Neural crest cell (in vitro differentiated cells): Measurements from ENCODE around the gene C11orf58. TPM values are rescaled to one million over a fixed set of nuclear protein-coding genes. Genes with fewer than 3 reads are reported as not detected.

ENCODE experiments used
- DNase-seq: peaks from one replicate; pipeline ENCODE4 v3.0.0; 2021; ENCODE audit warnings: low read depth, mixed read lengths, low spot score
- H3K27ac Mint-ChIP-seq: one replicate; pipeline ENCODE4 v1.8.0; 2021; ENCODE audit warnings: mild to moderate bottlenecking, mixed read lengths; ENCODE audit not compliant: unreplicated experiment
- H3K27me3 Mint-ChIP-seq: 2 replicates; pipeline ENCODE4 v1.8.0; 2021; ENCODE audit warnings: low read depth, mild to moderate bottlenecking, mixed read lengths
- H3K36me3 Mint-ChIP-seq: 2 replicates; pipeline ENCODE4 v1.8.0; 2021; ENCODE audit warnings: low read depth, mild to moderate bottlenecking, mixed read lengths
- H3K4me1 Mint-ChIP-seq: 2 replicates; pipeline ENCODE4 v1.8.0; 2021; ENCODE audit warnings: mixed read lengths
- H3K4me3 Mint-ChIP-seq: one replicate; pipeline ENCODE4 v1.8.0; 2021; ENCODE audit warnings: mild to moderate bottlenecking, mixed read lengths
- H3K9me3 Mint-ChIP-seq: 2 replicates; pipeline ENCODE4 v1.8.0; 2021; ENCODE audit warnings: mixed read lengths
- total RNA-seq: library from RNA; stranded (reverse); gene quantifications from 2 replicates; pipeline ENCODE4 v1.2.1, GENCODE V29; 2021
- TF ChIP-seq, protein P1 (sequence below): fragments of 200-600 bp; sonication (generic); conservative IDR thresholded peaks from 2 replicates; pipeline ENCODE4 v1.5.0; 2021; ENCODE audit warnings: antibody characterized with exemption, mild to moderate bottlenecking

The C11orf58 gene
- total RNA-seq, 1 donor from 2014 or later, result 203 TPM

GRCh38 chr11:16758382-16759024, 20.1 kb downstream of the C11orf58 start:
- H3K27ac Mint-ChIP-seq, result no peak overlapping the region
- no peak overlapping the region for H3K4me3 Mint-ChIP-seq
- TF ChIP-seq, protein P1, sequence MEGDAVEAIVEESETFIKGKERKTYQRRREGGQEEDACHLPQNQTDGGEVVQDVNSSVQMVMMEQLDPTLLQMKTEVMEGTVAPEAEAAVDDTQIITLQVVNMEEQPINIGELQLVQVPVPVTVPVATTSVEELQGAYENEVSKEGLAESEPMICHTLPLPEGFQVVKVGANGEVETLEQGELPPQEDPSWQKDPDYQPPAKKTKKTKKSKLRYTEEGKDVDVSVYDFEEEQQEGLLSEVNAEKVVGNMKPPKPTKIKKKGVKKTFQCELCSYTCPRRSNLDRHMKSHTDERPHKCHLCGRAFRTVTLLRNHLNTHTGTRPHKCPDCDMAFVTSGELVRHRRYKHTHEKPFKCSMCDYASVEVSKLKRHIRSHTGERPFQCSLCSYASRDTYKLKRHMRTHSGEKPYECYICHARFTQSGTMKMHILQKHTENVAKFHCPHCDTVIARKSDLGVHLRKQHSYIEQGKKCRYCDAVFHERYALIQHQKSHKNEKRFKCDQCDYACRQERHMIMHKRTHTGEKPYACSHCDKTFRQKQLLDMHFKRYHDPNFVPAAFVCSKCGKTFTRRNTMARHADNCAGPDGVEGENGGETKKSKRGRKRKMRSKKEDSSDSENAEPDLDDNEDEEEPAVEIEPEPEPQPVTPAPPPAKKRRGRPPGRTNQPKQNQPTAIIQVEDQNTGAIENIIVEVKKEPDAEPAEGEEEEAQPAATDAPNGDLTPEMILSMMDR, result no peak
- no peaks in the 10 kb centered on the region for H3K27me3 Mint-ChIP-seq
- H3K36me3 Mint-ChIP-seq, result peaks cover 19% of the 10 kb centered on the region
- H3K9me3 Mint-ChIP-seq, result no peaks in the 10 kb centered on the region
- no peak for DNase-seq
- H3K4me1 Mint-ChIP-seq, result no peaks in the 10 kb centered on the region

DNA sequence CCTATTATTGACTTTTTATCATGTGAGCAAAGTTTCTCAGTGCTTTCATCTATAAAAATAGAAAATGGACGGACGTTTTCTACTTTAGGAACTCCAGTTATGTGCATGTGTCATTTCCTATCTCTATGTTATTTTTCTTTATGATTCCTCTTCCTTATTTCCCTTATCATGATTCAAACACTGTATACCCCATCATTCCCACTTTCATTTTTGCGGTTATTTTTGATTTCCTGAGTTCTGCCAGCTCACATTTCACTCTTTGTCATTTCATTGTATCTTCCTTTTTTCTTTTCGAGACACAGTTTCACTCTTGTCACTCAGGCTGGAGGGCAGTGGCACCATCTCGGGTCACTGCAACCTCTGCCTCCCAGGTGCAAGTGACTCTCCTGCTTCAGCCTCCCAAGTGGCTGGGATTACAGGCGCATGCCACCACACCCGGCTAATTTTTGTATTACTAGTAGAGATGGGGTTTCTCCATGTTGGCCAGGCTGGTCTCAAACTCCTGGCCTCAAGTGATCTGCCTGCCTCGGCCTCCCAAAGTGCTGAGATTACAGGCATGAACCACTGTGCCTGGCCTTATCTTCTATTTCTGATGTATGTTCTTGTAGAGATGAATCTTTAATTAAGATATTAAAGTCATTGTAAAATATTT, 21.5 kb downstream of the C11orf58 start:
- H3K27me3 Mint-ChIP-seq, result no peaks in the 10 kb centered on the region
- no peaks in the 10 kb centered on the region for H3K4me1 Mint-ChIP-seq
- no peak overlapping the region for H3K4me3 Mint-ChIP-seq
- H3K27ac Mint-ChIP-seq, result no peak overlapping the region
- no peak for DNase-seq
- no peaks in the 10 kb centered on the region for H3K9me3 Mint-ChIP-seq
- H3K36me3 Mint-ChIP-seq, result peaks cover 12% of the 10 kb centered on the region
- TF ChIP-seq, protein P1, result no peak

DNA sequence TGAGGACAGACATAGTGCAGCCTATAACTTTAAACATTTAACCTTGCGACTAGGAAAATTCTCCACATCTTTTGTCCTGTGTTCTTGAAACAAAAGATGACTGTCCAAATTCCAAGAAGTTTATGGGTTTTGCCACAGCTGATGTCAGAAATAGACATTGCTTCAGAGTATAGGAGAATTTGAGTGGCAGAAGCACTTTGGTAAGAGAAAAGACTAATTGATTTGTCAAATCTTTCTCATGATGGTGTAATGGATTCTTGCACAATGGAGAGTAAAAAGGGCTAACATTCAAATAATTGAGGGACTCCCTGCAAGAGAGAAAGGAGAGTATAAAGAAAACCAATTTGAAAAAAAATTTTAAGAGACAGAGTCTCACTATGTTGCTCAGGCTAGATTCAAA, 25.3 kb downstream of the C11orf58 start:
- TF ChIP-seq, protein P1, result no peak
- H3K36me3 Mint-ChIP-seq, result peaks cover 4% of the 10 kb centered on the region
- no peak overlapping the region for H3K4me3 Mint-ChIP-seq
- H3K4me1 Mint-ChIP-seq, result no peaks in the 10 kb centered on the region
- peaks cover 3% of the 10 kb centered on the region for H3K27me3 Mint-ChIP-seq
- H3K27ac Mint-ChIP-seq, result no peak overlapping the region
- DNase-seq, result no peak
- no peaks in the 10 kb centered on the region for H3K9me3 Mint-ChIP-seq

DNA sequence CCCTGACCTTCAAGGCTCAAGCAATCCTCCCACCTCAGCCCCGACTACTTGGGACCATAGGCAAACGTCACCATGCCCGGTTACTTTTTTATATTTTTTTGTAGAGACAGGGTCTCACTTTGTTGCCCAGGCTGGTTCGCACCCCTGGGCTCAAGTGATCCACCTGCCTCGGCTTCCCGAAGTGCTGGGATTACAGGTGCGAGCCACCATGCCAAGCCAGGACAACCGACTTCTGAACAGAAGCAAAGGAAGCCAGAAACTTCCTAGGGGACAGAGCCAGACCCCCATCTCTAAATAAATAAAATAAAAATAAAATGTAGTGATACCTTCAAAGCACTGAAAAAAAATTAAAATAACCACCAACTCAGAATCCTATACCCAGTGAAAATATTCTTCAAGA, 26.4 kb downstream of the C11orf58 start:
- H3K9me3 Mint-ChIP-seq, result no peaks in the 10 kb centered on the region
- TF ChIP-seq, protein P1, result no peak
- H3K36me3 Mint-ChIP-seq, result no peaks in the 10 kb centered on the region
- no peaks in the 10 kb centered on the region for H3K4me1 Mint-ChIP-seq
- no peak overlapping the region for H3K4me3 Mint-ChIP-seq
- no peak overlapping the region for H3K27ac Mint-ChIP-seq
- peaks cover 3% of the 10 kb centered on the region for H3K27me3 Mint-ChIP-seq
- DNase-seq, result no peak

GRCh38 chr11:16767137-16767536, 28.7 kb downstream of the C11orf58 start:
- Mint-ChIP-seq H3K36me3 (no peaks in the 10 kb centered on the region), H3K4me1 (no peaks in the 10 kb centered on the region), H3K27me3 (peaks cover 3% of the 10 kb centered on the region), H3K27ac (no peak overlapping the region), H3K9me3 (no peaks in the 10 kb centered on the region), H3K4me3 (no peak overlapping the region)
- TF ChIP-seq, protein P1, result no peak
- DNase-seq, result no peak
